ENCODE results near the gene SLC26A4.
"Not testable (repeated sequence)": the region's sequence is repeated elsewhere in the genome, so short reads cannot be mapped to it uniquely, and the experiment has no call there.

The SLC26A4 gene

DNA sequence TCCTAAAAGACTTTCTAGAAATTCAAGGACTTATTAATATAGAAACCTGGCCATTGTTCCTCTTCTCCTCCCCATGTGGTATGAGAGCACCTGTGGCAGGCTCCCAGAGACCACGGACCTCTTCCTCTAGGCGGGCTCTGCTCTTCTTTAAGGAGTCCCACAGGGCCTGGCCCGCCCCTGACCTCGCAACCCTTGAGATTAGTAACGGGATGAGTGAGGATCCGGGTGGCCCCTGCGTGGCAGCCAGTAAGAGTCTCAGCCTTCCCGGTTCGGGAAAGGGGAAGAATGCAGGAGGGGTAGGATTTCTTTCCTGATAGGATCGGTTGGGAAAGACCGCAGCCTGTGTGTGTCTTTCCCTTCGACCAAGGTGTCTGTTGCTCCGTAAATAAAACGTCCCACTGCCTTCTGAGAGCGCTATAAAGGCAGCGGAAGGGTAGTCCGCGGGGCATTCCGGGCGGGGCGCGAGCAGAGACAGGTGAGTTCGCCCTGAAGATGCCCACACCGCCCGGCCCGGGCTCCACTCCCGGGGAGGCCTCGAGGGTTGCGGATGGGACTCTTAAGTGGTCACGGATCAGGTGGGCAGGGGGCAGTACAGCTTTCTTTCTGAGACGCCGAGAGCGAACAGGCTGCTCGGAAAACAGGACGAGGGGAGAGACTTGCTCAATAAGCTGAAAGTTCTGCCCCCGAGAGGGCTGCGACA lies at the start of gene SLC26A4:
SLC26A4 (plus strand) TSS at position 448 of the 700 bp plus-strand sequence. CDS start 814 bp downstream, outside the sequence.
- no peak for DNase-seq (ENCODE audit: low read depth)

- no peak for DNase-seq (ENCODE audit: low read depth)
Observed at GRCh38 chr7:107613439-107613838, 47.2 kb upstream of the SLC26A4 start.

GRCh38 chr7:107613948-107614347 lies 46.7 kb upstream of the SLC26A4 start:
- DNase-seq (ENCODE audit: low read depth) = no peak

DNA sequence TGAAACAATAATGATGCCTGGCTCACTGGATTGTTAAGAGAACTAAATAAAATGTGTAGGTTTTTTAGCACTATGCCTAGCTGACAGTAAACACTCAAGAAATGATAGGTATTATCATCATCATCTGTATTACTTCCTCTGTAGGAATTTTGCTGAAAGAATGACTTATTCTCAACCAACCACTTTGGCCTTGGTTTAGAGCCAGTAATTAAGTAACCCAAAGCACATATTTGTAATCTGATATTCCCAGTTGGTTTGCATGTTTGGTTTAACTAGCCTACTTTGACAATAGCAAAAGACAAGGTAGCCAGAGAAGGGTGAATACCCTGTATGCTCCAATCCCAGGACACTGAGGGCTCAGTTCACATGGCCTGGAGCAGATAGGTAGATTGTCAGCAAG lies 46.2 kb upstream of the SLC26A4 start:
- DNase-seq (ENCODE audit: low read depth) = no peak

- DNase-seq (ENCODE audit: low read depth) = no peak
Observed at GRCh38 chr7:107615910-107616680, 44.5 kb upstream of the SLC26A4 start.

GRCh38 chr7:107622429-107622828 lies 38.2 kb upstream of the SLC26A4 start:
- no peak for DNase-seq (ENCODE audit: low read depth)

DNA sequence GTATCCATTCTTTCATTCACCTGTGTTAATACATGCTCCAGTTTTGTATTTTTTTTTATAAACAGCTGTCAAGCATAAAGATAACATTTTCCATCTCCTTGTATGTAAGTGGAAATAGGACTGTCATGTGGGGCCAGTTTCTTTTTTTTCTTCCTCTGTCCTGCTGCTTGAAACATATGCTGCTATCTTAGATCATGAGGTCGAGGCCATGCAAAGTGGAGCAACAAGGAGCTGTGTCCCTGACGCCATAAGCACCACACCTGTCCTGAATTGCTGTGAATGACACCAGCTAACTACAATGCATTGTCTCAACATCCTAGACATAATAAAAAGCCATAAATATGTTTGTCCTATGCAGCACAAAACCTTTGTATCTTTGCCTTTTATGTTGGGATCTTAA lies 37.7 kb upstream of the SLC26A4 start:
- no peak for DNase-seq (ENCODE audit: low read depth)

DNA sequence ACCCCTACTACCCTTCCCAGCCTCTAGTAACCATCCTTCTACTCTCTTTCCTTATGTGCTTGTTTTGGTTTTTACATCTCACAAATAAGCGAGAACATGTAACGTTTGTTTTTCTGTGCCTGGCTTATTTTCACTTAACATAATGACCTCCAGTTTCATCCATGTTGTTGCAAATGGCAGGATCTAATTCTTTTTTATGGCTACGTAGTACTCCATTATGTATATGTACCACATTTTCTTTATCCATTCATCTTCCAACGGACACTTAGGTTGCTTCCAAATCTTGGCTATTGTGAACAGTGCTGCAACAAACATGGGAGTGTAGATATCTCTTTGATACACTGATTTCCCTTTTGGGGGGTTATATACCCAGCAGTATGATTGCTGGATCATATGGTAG lies 33.6 kb upstream of the SLC26A4 start:
- no peak for DNase-seq (ENCODE audit: low read depth)

DNA sequence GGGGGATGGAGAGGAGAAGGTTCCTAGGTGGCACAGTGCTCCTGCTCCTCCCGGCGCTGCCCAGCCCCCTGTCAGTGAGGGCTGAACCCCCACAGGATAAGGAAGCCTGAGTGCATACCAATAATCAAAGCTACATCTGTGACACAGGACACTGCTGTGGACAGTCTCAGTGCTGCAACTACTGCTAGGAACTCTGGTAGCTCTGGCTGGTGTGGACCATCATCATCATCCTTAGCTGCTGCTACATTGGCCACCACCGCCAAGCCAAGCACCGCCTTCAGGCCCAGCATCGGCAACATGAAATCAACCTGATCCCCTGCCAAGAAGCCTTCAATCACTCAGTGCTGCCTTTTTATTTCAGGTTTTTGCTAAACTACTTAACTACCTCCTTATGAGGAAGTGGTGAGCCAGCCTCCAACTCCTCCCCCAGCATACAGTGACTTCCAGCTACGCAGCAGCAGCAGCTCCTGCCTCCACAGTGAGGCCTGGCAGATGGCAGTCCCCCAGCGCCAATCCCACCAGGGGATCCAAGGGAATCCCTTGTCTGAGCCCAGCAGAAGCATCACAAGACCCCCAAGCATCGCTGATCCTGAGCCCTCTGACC lies 32.1 kb upstream of the SLC26A4 start:
- DNase-seq (ENCODE audit: low read depth) = no peak

- DNase-seq (ENCODE audit: low read depth) = no peak
Observed at GRCh38 chr7:107630342-107630741, 30.3 kb upstream of the SLC26A4 start.

DNA sequence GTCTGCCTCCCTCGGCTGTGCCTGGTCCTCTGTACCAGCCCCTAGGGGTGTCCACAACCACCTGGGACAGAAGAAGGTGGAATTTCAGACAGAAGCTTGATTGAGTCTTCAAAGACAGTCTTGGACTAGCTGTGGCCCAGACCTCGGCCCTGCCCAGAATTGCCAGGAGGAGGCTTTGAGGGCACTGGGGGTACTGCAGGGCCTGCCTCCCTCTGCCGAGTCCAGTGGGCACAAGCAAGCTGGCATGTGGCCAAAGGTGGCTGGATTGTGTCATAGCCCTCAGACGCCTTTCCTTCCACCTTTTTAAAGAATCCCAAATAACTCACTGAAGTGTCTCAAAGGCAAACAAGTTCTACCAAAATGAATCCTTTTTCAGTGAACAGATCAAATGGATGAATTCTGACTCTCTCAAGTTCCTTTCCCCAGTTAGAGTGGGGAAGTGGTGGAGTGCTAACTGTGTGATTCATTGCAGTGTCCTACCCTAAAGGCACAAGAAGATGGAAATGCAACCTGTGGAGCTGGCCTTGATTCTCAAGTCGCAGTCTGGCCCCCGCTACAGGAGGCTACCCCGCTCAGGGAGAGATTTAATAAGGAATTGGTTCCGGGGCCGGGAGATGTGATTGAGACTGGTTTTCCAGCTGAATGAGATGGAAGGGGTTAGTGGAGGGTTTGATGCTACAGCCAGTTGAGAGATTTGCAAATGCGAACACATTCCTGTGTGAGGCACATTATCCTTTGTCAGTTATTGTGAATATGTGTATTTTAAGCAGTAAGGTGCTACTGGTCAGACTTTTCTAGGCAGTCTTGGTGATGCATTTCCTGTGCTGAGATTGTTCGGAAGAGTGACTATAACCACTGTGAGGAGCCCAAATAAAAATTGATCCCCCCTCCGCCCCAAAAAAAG lies 28.8 kb upstream of the SLC26A4 start:
- no peak for DNase-seq (ENCODE audit: low read depth)

GRCh38 chr7:107632492-107632865 lies 28.1 kb upstream of the SLC26A4 start:
- DNase-seq (ENCODE audit: low read depth) = no peak

GRCh38 chr7:107638594-107638993 lies 22.0 kb upstream of the SLC26A4 start:
- no peak for DNase-seq (ENCODE audit: low read depth)

- not testable (repeated sequence) for DNase-seq (ENCODE audit: low read depth)
Observed at GRCh38 chr7:107639070-107639469, 21.6 kb upstream of the SLC26A4 start.

DNA sequence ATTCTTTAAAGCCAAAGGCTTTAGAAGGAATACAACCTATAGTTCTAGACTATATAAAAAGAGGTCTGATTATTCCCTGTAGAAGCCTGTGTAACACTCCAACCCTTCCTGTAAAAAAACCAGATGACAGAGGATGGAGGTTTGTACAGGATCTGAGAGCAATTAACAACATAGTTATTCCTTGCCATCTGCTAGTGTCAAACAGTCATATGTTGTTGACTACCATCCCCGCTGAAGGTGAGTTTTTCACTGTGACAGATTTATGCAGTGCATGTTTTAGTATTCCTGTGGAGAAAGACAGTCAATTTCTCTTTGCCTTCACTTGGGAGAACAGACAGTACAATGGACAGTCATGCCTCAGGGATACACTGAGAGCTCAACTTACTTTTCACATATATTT lies 19.0 kb upstream of the SLC26A4 start:
- no peak for DNase-seq (ENCODE audit: low read depth)

GRCh38 chr7:107642501-107642900 lies 18.1 kb upstream of the SLC26A4 start:
- DNase-seq (ENCODE audit: low read depth) = no peak

DNA sequence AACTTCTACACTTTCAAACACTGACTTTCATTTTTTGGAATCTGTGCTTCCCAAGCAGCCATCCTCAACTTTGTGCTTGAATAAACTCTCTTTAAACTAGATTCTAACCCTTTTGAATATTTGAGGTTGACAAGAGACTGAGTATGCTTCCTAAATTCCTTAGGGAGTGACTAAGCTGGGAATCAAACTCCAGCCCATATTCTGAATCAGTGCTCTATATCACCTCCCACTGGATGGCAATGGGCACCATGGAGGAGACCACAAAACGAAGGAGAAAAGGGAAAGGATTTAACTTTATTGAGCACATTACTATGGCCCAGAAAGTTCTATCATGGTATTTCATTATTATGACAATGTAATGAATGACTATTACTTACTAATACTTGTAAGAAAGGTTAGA lies 17.2 kb upstream of the SLC26A4 start:
- DNase-seq (ENCODE audit: low read depth) = no peak

DNA sequence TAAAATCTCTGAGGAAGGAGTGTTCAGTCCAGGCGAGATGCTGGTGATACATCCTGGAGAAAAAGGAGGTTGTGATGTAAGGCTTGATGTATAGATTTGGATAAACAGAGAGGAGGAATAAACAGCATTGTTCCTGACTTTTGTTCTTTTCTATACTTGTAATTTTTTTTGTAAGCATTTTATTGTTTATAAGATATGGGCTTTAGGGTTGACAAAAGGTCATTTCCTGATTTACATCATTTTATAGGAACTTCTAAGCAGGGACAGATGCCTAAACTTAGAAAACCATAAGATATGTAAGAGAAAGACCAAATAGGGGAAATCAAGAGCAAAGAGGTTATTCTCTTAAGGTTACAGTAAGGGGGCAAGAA lies 16.7 kb upstream of the SLC26A4 start:
- no peak for DNase-seq (ENCODE audit: low read depth)

DNA sequence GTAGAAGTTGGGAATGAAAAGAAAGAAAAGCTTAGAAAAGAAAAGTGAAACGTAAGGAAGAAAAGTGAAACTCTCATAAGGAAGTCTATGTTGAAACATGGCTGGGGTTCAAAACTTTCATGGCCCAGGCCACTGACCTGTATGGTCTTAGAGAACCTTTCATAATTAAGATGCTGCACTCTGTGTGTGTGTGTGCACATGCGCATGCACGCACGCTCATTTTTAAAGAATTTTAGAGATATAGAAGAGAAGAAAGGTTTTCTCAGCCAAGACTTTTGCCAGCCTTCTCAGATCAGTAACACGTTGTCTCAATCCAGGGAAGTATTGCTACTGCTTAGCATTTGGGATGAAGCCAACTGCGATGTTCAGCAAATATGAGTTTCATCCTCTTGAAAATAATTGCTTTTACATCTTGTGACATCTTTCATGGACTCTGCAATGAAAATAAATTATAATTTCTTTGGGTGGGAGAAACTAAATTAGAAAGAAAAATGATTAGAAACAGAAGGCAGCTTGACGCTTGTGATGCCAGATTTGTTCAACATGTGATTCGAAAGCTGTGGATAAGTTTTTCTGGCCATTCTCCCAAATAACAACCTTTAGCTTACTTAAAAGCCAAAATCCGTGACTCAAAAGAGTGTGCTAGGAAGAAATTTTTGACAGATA lies 16.2 kb upstream of the SLC26A4 start:
- DNase-seq (ENCODE audit: low read depth) = no peak

DNA sequence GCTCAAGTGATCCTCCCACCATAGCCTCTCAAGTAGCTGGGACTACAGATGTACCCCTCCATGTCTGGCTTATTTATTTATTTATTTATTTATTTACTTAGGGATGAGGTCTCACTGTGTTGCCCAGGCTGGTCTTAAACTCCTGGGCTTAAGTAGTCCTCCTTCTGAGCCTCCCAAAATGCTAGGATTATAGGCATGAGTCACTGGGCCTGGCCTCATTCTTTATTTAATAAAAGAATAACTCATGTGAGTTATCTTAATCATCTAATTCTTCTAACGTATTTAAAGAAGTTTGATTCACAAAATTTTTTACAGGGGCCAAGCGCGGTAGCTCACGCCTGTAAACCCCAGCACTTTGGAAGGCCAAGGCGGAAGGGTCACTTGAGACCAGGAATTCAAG lies 8.0 kb upstream of the SLC26A4 start:
- no peak for DNase-seq (ENCODE audit: low read depth)

DNA sequence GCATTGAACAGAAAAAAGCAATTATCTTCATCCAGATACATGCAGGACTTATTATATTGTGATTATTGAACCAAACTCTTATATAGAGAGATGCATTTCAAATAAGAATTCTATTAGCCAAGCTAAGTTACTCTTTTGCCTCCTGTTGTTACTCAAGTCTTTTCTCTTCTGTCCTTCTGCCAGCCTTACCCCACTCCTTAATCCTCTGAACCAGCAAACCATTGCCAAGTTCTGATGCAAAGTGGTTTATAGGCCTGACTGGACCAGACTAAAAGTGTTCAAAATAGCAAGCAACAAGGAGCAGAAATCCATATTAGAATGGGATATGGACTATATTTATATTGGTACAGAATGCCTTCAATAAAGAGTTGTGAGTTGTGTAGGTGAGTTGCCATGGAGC lies 2.2 kb upstream of the SLC26A4 start:
- no peak for DNase-seq (ENCODE audit: low read depth)

GRCh38 chr7:107659666-107660065 lies 962 bp upstream of the SLC26A4 start:
- DNase-seq (ENCODE audit: low read depth) = no peak
